Activated CD4-positive, alpha-beta memory T cell treated with anti-CD3 and anti-CD28 coated beads, Interleukin-2, amount 10 ng/mL, durations not matched to agents 7 days and 5 days (primary cell): ENCODE data around the gene EVL. TPM values are rescaled to one million over a fixed set of nuclear protein-coding genes. Genes with fewer than 3 reads are reported as not detected.

Experiments
- CTCF ChIA-PET: fragments of 350-600 bp; sonication (Branson Sonifier 250); formaldehyde crosslinking; loops from one replicate; lab custom pipeline; 2021; ENCODE audit warnings: antibody characterized with exemption, inconsistent platforms; lab: Charles Lee
- POLR2A ChIA-PET: fragments of 350-600 bp; sonication (Branson Sonifier 250); formaldehyde crosslinking; loops from one replicate; lab custom pipeline; 2021; ENCODE audit warnings: antibody characterized with exemption; lab: Charles Lee
- DNase-seq: peaks from one replicate; pipeline ENCODE4 v3.0.0-alpha.2; 2020
- H3K27ac Mint-ChIP-seq: one replicate; pipeline ENCODE4 v1.8.0; 2021; ENCODE audit warnings: mild to moderate bottlenecking, mixed read lengths
- H3K27me3 Mint-ChIP-seq: one replicate; pipeline ENCODE4 v1.8.0; 2021; ENCODE audit warnings: mixed read lengths
- H3K36me3 Mint-ChIP-seq: one replicate; pipeline ENCODE4 v1.8.0; 2021; ENCODE audit warnings: low read depth, mixed read lengths
- H3K4me1 Mint-ChIP-seq: one replicate; pipeline ENCODE4 v1.8.0; 2021; ENCODE audit warnings: mixed read lengths
- H3K4me3 Mint-ChIP-seq: one replicate; pipeline ENCODE4 v1.8.0; 2021; ENCODE audit warnings: mild to moderate bottlenecking, mixed read lengths
- H3K9me3 Mint-ChIP-seq: one replicate; pipeline ENCODE4 v1.8.0; 2021; ENCODE audit warnings: mixed read lengths
- total RNA-seq, 2 experiments: library from RNA; stranded (reverse); gene quantifications; one replicate each; pipeline ENCODE4 v1.2.3, GENCODE V29; 2021

Gene EVL
- total RNA-seq, 2 experiments from 2014 or later = 771 to 787 TPM

DNA sequence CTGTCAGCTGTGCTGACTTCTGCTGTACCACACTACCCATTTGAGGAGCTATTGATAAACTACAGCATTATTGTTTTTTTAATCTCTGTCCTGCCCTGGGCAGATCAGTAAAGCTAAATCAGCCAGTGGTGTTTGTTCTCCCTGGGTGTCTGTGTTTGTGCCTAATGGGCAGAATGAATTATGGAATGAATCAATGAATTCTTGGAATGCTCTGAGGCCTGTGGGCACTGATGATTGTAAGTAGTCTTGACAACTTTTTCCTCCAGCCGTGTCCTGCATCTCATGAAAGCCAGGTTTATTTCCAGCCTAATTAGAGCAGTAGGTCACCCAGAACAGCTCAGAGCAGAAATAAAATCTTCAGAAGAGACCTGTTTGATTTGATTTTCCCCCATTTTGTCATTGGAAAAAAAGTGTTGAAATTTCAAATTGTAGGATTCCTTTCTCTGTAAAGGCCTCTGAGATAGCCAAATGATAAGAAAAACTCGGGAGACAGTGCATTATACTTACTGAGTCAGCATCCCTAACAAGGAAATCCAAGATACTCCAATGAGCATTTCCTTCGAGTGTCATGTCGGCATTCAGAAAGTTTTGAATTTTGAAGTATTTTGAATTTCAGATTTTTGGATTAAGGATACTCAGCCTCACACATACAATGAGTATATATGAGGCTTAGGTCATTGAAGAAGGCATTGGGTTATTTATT lies 19.4 kb upstream of the EVL start:
- Mint-ChIP-seq H3K36me3 (no peaks in the 10 kb centered on the region), H3K9me3 (no peaks in the 10 kb centered on the region), H3K4me1 (peaks cover 16% of the 10 kb centered on the region), H3K4me3 (no peak overlapping the region), H3K27ac (no peak overlapping the region), H3K27me3 (no peaks in the 10 kb centered on the region)
- DNase-seq = no peak
- CTCF ChIA-PET = interaction anchor here (1.5 kb wide), 1 partner anchor 62 kb away, joined by 5 read pairs; no protein-coding TSS in a partner anchor
- POLR2A ChIA-PET = interaction anchor here (33.6 kb wide), 1 partner anchor 48 kb away, joined by 1586 read pairs; the partner anchor contains the start of gene EVL

DNA sequence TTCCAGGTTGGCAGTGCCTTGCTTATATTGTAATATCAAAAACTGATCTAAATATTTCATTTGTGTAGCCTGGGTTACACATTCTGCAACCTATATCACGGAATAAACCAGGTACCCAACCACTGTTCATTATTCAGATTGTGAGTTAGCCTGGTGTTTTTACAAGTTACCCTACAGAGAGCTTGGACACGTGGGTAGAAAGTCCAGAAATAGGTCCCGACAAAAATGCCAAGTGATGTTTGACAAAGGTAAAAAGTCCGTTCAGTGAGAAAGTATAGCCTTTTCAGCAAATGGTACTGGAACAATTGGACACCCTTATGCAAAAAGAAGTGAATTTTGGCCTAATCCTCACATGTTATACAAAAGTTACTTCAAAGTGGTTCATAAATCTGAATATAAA lies 17.6 kb upstream of the EVL start:
- ChIA-PET POLR2A (interaction anchor here (33.6 kb wide), 1 partner anchor 46 kb away, joined by 1586 read pairs; the partner anchor contains the start of gene EVL), CTCF (no interaction called here)
- Mint-ChIP-seq H3K4me3 (no peak overlapping the region), H3K36me3 (no peaks in the 10 kb centered on the region), H3K9me3 (no peaks in the 10 kb centered on the region), H3K27ac (no peak overlapping the region), H3K4me1 (peaks cover 17% of the 10 kb centered on the region), H3K27me3 (no peaks in the 10 kb centered on the region)
- no peak for DNase-seq

DNA sequence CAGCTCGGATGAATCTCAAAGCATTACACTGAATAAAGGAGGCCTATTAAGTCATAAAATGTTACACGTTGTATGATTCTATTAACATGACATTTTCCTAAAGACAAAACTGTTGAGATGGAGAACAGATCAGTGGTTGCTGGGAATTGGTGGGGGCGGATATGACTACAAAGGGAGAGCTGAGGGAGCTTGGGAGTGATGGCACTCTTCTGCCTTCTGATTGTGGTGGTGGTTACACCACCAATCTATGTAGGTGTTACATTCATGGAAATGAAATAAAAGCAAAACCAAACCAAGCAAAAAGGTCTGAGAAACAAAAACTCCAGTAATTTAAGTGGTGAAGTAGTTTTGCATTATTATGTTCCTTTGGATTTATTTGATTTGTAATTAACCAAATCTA lies 16.4 kb upstream of the EVL start:
- ChIA-PET POLR2A (interaction anchor here (1.0 to 33.6 kb wide), 2 partner anchors 13 to 45 kb away, joined by 6 to 1586 read pairs; partner anchors contain the start of gene EVL), CTCF (interaction anchor here (0.7 to 1.6 kb wide), 5 partner anchors 8 to 144 kb away, joined by 3 to 12 read pairs (median 3); no protein-coding TSS in a partner anchor)
- Mint-ChIP-seq H3K9me3 (no peaks in the 10 kb centered on the region), H3K4me1 (peaks cover 17% of the 10 kb centered on the region), H3K27me3 (no peaks in the 10 kb centered on the region), H3K4me3 (no peak overlapping the region), H3K27ac (no peak overlapping the region), H3K36me3 (no peaks in the 10 kb centered on the region)
- peak; percentile 26 for DNase-seq

DNA sequence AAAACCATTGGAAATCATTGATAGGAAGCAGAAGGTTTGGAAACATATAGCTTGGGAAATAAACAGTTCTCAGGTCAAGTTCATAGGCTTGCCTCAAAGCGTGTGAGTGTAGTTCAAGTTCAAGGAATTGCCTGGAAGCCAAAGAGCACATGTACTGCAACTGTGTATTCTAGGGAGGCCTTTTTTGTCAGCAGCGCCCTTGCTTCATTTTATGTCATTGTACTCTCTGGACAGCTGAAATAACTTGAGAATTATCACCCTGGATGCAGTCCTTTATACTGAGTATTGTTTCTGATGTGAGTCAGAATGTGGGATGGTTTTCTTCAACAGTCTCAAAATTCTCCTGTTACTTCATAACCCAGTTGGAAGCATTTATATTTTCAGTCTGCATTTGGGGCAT lies 16.0 kb upstream of the EVL start:
- H3K27ac Mint-ChIP-seq = no peak overlapping the region
- H3K27me3 Mint-ChIP-seq = no peaks in the 10 kb centered on the region
- H3K4me1 Mint-ChIP-seq = peaks cover 17% of the 10 kb centered on the region
- no peaks in the 10 kb centered on the region for H3K36me3 Mint-ChIP-seq
- no peaks in the 10 kb centered on the region for H3K9me3 Mint-ChIP-seq
- ChIA-PET POLR2A (interaction anchor here (1.0 to 33.6 kb wide), 2 partner anchors 12 to 44 kb away, joined by 6 to 1586 read pairs; partner anchors contain the start of gene EVL), CTCF (interaction anchor here (0.7 to 1.6 kb wide), 4 partner anchors 7 to 144 kb away, joined by 3 to 12 read pairs (median 4); no protein-coding TSS in a partner anchor)
- H3K4me3 Mint-ChIP-seq = no peak overlapping the region
- DNase-seq = no peak

DNA sequence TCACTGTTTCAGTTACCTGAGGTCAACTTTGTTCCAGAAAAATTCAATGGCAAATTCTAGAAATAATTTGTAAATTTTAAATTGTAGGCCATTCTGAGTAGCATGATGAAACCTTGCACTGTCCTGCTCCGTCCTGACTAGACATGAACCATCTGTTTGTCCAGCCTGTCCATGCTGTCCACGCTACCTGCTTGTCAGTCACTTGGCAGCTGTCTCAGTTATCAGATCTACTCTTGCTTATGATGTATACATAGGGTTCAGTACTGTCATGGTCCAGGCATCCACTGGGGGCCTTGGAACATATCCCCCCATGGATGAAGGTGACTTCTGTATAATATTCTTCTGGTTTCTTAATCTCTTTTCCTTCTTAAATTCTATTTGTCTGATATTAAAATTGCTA lies 14.1 kb upstream of the EVL start:
- Mint-ChIP-seq H3K9me3 (no peaks in the 10 kb centered on the region), H3K27ac (no peak overlapping the region), H3K4me1 (peaks cover 22% of the 10 kb centered on the region), H3K27me3 (no peaks in the 10 kb centered on the region), H3K4me3 (no peak overlapping the region), H3K36me3 (no peaks in the 10 kb centered on the region)
- CTCF ChIA-PET = interaction anchor here (0.6 to 1.6 kb wide), 5 partner anchors 20 to 285 kb away, joined by 3 to 5 read pairs (median 3); no protein-coding TSS in a partner anchor
- no peak for DNase-seq
- POLR2A ChIA-PET = interaction anchor here (33.6 kb wide), 1 partner anchor 42 kb away, joined by 1586 read pairs; the partner anchor contains the start of gene EVL

DNA sequence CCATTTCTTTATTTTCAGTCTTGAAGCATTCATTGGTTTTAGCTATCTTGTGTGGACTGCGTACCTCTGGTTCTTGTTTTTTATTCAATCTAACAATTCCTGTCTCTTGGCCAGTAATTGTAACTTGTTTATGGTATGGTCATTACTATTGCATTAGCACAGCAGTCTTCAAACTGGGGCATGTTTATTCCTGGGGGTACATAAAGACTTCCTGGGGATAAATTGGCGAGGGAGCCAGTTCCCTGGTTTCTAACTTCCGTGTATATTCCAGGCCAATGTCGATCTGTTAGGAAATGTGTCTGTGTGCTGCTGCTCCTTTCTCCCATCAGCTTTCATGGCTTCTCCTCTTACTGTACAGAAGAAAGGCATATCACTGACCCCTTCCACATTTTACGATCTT lies 13.7 kb upstream of the EVL start:
- no peaks in the 10 kb centered on the region for H3K36me3 Mint-ChIP-seq
- H3K4me3 Mint-ChIP-seq = no peak overlapping the region
- peaks cover 22% of the 10 kb centered on the region for H3K4me1 Mint-ChIP-seq
- H3K27ac Mint-ChIP-seq = no peak overlapping the region
- no peaks in the 10 kb centered on the region for H3K27me3 Mint-ChIP-seq
- H3K9me3 Mint-ChIP-seq = no peaks in the 10 kb centered on the region
- ChIA-PET POLR2A (interaction anchor here (33.6 kb wide), 1 partner anchor 42 kb away, joined by 1586 read pairs; the partner anchor contains the start of gene EVL), CTCF (interaction anchor here (0.6 to 1.0 kb wide), 2 partner anchors 49 to 141 kb away, joined by 3 to 4 read pairs; no protein-coding TSS in a partner anchor)
- DNase-seq = no peak

DNA sequence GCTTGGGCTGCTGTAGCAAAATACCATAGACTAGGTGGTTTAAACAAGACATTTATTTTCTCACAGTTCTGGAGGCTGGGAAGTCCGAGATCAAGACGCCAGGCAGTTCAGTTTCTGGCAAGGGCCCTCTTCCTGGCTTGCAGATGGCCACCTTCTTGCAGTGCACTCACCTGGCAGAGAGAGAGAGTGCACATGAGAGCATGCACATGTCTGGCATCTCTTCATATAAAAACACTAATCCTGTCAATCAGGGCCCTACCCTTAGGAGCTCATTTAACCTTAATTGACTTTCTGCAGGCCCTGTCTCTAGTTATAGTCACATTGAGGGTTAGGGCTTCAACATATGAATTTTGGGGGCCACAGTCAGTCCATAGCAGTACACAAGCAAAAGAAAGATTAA lies 12.4 kb upstream of the EVL start:
- H3K27ac Mint-ChIP-seq = no peak overlapping the region
- H3K9me3 Mint-ChIP-seq = no peaks in the 10 kb centered on the region
- ChIA-PET POLR2A (interaction anchor here (33.6 kb wide), 1 partner anchor 41 kb away, joined by 1586 read pairs; the partner anchor contains the start of gene EVL), CTCF (interaction anchor here (0.8 to 2.1 kb wide), 3 partner anchors 17 to 26 kb away, joined by 3 to 6 read pairs (median 3); no protein-coding TSS in a partner anchor)
- H3K36me3 Mint-ChIP-seq = no peaks in the 10 kb centered on the region
- DNase-seq = no peak
- no peak overlapping the region for H3K4me3 Mint-ChIP-seq
- H3K27me3 Mint-ChIP-seq = no peaks in the 10 kb centered on the region
- H3K4me1 Mint-ChIP-seq = peaks cover 30% of the 10 kb centered on the region

DNA sequence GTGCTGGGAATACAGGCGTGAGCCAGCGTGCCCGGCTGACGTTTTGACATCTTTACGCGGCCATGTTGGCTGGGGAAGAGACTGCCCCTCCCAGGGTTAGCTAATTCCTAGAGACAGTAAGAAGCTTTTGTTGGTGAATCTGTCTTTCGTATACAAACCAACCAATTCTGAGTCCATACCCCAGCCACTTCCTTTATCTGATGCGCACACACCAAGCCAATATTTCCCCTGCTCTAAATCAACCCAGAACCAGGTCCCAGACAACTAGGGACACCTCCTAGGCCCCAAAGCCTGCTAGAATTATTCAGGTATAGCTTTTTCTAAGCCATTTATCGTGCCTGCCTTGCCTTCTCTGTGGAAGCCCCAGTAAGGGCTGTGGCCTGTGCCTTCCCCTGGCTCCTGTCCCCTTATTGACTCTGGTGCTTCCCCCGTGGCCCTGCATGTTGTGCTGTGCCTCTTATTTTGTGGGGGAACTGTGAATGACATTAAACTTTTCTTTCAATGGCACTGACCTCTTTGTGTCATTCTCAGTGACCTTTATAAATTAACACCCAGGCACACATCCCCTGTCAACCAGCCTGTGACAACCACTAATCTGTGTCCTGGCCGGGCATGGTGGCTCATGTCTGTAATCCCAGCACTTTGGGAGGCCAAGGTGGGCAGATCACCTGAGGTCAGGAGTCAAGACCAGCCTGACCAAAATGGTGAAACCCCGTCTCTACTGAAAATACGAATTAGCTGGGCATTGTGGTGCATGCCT lies 10.7 kb upstream of the EVL start:
- no peak for DNase-seq
- H3K9me3 Mint-ChIP-seq = no peaks in the 10 kb centered on the region
- H3K27me3 Mint-ChIP-seq = no peaks in the 10 kb centered on the region
- ChIA-PET POLR2A (interaction anchor here (33.6 kb wide), 1 partner anchor 39 kb away, joined by 1586 read pairs; the partner anchor contains the start of gene EVL), CTCF (interaction anchor here (1.4 to 3.2 kb wide), 3 partner anchors 15 to 54 kb away, joined by 3 to 21 read pairs (median 6); no protein-coding TSS in a partner anchor)
- H3K27ac Mint-ChIP-seq = no peak overlapping the region
- peaks cover 36% of the 10 kb centered on the region for H3K4me1 Mint-ChIP-seq
- peaks cover 6% of the 10 kb centered on the region for H3K36me3 Mint-ChIP-seq
- no peak overlapping the region for H3K4me3 Mint-ChIP-seq

DNA sequence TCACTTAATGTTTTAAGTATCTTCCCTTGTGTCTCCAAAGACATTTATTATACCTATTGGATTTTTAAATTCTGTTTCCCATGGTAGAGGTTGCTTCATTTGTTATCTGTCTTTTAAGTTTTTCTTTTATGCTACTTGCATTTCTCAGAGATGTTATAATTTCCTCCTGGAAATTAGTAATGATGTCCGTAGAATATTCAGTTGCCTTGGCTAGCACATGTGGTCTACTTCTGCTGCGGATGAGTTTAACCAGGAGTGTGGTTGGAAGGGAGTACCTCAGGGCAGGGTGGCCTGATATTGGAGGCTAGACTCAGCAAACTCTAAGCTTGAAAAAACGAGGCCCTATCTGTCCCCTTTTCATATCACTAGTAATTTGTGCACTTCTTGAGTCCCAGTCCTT lies 8.8 kb upstream of the EVL start:
- POLR2A ChIA-PET = interaction anchor here (33.6 kb wide), 1 partner anchor 37 kb away, joined by 1586 read pairs; the partner anchor contains the start of gene EVL
- DNase-seq = no peak
- Mint-ChIP-seq H3K27ac (no peak overlapping the region), H3K36me3 (peaks cover 6% of the 10 kb centered on the region), H3K4me1 (peaks cover 45% of the 10 kb centered on the region), H3K9me3 (no peaks in the 10 kb centered on the region), H3K4me3 (no peak overlapping the region), H3K27me3 (no peaks in the 10 kb centered on the region)
- CTCF ChIA-PET = interaction anchor here (0.6 to 5.1 kb wide), 13 partner anchors 8 to 137 kb away, joined by 3 to 40 read pairs (median 4); no protein-coding TSS in a partner anchor

DNA sequence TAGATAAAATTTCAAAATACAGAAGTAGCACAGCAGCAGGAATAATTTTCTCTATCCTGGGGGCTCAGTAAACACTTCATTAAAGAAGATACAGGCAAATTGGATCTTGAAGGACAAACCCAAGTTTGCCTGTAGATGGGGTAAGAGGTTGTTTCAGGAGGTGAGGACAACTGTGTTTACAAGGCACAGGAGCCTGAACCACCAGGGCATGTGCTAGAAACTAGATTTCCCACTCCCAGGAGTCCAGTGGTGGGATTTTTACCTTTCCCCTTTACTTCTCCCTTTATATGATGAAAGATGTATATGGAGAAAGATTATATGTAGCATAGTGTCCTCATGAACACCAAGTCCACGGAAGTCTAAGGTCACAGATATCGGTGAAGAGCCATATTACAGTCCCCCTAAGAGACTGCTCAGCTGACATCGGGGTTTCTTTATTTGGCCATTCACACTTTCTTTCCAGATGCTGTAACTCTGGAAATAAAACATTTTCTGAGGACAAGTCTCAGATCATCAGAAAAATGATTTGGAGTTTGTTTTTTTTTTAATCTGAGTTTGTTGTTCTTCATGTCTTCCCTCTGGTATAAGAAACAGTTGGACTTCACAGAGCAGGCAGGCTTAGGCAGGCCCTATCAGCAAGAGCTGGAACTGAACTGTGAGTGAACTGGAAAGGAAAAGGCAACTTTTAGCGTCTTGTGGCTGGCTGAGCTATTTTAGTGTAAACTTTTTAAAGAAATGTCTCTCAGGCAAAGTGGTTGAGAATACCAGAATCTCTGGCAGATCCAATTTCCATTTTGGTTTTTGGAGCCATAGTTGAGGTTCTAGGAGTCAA lies 8.0 kb upstream of the EVL start:
- H3K27me3 Mint-ChIP-seq = no peaks in the 10 kb centered on the region
- POLR2A ChIA-PET = interaction anchor here (33.6 kb wide), 1 partner anchor 36 kb away, joined by 1586 read pairs; the partner anchor contains the start of gene EVL
- no peak overlapping the region for H3K27ac Mint-ChIP-seq

DNA sequence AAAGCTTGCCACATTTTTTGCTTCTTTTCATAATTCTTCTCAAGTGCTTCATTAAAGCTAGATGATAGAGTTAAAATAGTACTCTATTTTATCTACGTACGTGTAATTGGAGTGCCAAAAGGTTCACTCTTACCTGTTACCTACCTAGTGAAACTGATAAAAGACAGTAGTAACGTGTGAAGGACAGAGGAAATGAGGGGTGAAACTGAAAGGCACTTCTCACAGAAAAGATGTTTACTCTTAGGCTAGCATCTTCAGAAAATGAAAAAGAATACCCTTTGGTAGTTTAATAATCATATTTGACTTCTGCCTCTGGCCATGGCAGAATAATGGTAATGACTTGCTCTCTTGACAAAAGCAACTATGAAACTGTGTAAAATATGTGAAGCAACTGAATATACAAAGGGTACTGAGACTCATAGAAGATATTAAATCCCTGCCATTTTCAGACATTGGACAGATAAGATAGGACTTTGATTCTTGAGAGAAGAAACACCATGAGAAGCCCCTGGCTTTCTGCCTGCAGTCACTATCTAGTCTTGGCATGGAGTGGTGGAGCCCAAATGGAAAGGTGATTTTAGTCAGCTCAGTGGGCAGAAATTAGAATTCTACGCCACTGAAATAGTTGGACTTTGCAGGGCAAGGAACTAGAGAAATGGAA lies 6.3 kb upstream of the EVL start:
- DNase-seq = no peak
- ChIA-PET POLR2A (interaction anchor here (33.6 kb wide), 1 partner anchor 35 kb away, joined by 1586 read pairs; the partner anchor contains the start of gene EVL), CTCF (interaction anchor here (0.8 to 5.1 kb wide), 7 partner anchors 13 to 134 kb away, joined by 3 to 40 read pairs (median 4); no protein-coding TSS in a partner anchor)
- Mint-ChIP-seq H3K4me1 (peaks cover 68% of the 10 kb centered on the region), H3K9me3 (no peaks in the 10 kb centered on the region), H3K4me3 (peak overlapping the region; percentile 36), H3K27me3 (no peaks in the 10 kb centered on the region), H3K27ac (peak overlapping the region; percentile 78), H3K36me3 (peaks cover 6% of the 10 kb centered on the region)

More for the DNA sequence above, 8.0 kb upstream of the EVL start:
- peaks cover 6% of the 10 kb centered on the region for H3K36me3 Mint-ChIP-seq
- CTCF ChIA-PET = interaction anchor here (0.7 to 5.1 kb wide), 11 partner anchors 9 to 136 kb away, joined by 3 to 40 read pairs (median 5); no protein-coding TSS in a partner anchor
- H3K4me1 Mint-ChIP-seq = peaks cover 51% of the 10 kb centered on the region
- no peak overlapping the region for H3K4me3 Mint-ChIP-seq
- H3K9me3 Mint-ChIP-seq = no peaks in the 10 kb centered on the region
- no peak for DNase-seq
